AG09319 (cell line): ENCODE measurements around the gene ZNF473.
A peak's percentile ranks its signal among the peaks of the same experiment; 100 is the strongest.

Experiments
- DNase-seq: peaks from one replicate; pipeline ENCODE4 v3.0.0-alpha.2; 2010; ENCODE audit warnings: low read depth; ENCODE audit errors: extremely low read depth
- TF ChIP-seq, protein P1 (sequence below): IDR thresholded peaks from 2 replicates; pipeline ENCODE4 v1.5.1; 2011; ENCODE audit warnings: low read depth, mild to moderate bottlenecking, inconsistent platforms, low read length, moderate library complexity

ZNF473 gene

DNA sequence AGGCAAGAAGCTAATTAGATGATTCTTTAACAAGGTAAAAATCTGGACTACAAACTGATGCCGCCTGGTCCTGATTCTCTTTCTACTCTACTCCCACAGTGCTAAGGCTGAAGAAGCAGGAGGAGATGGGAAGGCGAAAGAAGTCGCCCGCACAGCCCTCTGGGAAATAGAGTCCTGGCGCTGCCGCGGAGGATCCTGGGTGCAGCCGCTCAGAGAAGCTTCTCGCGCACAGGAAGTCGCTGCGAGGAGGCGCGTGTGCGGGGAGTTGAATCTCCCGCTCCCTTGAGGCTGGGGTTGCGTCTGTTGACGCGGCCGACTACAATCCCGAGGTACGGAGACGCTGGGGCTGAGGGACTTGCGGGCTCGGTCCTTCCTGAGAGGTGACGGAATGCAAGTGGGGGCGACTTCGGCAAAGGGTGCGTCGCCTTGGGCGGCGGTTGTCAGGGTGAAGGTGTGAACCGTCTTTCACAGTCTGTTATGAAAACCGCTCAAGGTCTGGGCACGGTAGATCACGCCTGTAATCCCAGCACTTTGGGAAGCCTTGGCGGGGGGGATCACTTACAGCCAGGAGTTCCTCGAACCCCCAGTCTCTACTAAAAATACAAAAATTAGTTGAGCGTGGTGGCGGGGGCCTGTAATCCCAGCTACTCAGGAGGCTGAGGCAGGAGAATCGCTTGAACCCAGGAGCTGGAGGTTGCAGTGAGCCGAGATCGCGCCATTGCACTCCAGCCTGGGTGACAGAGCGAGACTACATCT is at the start of gene ZNF473:
Gene ZNF473, plus strand, starts transcription at position 212 of the 756 bp plus-strand sequence. CDS start 5,078 bp downstream, outside the sequence.
- peak; percentile 88 for DNase-seq
- TF ChIP-seq, protein P1, sequence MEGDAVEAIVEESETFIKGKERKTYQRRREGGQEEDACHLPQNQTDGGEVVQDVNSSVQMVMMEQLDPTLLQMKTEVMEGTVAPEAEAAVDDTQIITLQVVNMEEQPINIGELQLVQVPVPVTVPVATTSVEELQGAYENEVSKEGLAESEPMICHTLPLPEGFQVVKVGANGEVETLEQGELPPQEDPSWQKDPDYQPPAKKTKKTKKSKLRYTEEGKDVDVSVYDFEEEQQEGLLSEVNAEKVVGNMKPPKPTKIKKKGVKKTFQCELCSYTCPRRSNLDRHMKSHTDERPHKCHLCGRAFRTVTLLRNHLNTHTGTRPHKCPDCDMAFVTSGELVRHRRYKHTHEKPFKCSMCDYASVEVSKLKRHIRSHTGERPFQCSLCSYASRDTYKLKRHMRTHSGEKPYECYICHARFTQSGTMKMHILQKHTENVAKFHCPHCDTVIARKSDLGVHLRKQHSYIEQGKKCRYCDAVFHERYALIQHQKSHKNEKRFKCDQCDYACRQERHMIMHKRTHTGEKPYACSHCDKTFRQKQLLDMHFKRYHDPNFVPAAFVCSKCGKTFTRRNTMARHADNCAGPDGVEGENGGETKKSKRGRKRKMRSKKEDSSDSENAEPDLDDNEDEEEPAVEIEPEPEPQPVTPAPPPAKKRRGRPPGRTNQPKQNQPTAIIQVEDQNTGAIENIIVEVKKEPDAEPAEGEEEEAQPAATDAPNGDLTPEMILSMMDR = no peak

DNA sequence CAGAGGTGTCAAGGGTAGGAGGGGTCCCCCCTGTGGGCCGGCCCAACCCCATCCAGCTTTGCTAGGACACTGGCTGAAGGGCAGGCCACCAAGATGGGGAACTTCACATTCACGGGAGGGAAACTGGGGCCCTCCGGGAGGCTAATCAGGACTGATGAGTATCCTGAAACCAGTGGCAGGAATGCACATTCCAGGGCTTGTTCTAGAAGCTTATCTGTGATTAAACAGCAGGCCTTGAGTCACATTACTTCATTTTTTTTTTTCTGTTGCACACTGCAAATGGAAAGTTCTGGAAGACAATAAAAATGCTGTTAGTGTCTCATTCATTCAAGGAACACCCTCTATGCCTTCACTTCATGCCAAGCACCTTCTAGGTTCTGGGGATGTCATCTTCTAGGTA is 49.3 kb upstream of the ZNF473 start:
- TF ChIP-seq, protein P1 = no peak
- DNase-seq = no peak

DNA sequence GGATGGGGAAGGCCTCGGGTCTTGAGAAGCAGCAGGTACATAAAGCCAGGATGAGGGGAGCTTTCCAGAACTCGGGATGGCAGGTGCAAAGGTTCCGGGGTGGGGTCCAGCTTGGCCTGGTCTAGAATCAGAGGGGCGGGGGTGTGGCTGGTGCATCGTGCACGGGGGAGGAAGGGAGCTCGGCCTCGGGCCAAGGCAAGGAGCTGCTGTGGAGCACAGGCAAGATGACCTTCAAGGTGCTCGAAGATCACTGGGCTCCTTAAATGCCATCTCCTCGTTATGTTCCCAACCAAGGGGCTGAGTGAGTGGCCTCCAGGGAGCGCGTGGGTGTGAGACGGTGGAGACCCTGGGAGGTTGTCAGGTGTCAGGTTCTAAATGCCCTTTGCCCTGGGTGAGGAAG is 48.7 kb upstream of the ZNF473 start:
- TF ChIP-seq, protein P1 = no peak

DNA sequence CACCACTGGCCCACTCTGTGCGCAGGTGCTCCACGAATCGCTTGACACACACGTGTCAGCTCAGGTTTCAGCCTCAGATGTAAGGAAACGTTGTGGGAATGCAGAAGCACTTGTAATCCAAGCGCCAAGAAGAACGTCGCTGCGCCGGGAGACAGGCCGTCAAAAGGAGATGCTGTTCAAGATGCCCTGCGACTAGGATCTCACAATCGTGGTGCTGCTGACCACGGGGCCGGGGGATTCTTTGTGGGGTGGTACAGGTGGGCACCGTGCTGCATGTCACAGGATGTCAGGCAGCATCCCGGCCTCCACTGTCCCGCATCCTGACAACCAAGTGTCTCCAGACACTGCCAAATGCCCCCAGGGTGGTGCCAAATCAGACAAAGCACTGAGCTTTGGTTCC is 47.9 kb upstream of the ZNF473 start:
- TF ChIP-seq, protein P1 = no peak
- DNase-seq = no peak

More for the DNA sequence above, 48.7 kb upstream of the ZNF473 start:
- no peak for DNase-seq

DNA sequence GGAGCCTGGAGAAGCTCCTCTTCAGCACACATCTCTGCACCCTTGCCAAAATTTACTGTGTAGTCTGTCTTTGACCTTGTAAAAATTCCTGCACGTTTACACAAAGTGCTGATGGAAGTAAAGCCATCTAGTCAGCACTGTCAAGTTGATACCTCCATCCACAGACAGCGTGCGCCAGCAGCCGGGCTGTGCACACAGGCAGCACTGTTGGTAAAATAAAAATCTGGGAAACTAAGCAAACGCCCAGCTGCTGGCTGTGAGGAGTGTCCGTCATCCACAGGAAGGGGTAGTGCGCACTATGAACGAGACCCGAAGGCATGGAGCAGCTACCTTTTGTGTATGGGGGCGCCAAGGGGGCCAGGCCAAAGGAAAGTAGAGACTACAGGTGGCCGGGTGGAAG is 47.5 kb upstream of the ZNF473 start:
- TF ChIP-seq, protein P1 = no peak
- no peak for DNase-seq

DNA sequence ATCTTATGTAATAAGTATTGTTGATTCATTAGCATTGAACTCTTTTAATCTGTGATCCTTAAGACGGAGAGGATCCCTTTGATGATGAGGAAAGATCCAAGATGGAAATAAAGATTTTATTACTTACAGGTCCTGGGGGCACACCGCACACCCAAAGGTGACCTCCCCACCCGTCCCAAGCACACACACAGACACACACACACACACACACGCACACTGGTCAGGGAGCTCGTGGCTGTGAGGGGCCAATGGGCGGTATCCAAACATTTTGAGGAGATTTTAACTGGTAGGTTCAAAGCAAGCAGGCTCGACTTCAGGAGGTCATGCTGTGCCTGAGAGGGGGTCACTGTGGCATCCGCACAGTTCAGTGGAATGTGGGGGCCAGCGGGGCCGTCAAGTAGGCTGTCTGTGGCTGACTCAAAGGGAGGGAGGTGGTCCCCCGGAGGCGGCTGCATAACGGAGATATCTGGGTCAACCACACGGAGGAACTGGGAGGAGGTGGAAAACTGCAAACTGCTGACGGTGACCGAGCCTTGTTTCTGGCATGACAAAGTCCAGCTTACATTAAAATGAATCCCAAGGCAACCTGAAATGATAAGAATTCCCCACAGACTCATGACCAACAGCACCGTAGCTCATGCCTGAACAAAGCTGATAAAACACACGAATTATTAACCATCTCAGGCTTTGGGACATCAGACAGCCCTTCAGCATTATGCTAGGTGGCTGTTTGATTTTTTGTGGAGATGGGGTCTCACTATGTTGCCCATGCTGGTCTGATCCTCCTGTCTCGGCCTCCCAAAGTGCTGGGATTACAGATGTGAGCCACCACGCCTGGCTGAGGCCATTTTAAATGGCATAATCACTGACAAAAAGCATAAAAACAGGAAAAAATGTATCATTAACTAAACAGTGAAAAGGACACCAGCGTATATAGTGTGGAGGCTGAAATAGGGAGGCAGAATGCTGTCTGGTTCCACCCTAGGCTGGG is 43.9 kb upstream of the ZNF473 start:
- TF ChIP-seq, protein P1 = no peak

More for the DNA sequence above, 43.9 kb upstream of the ZNF473 start:
- DNase-seq = no peak
